Measurements from ENCODE around the gene COX19. TPM values are rescaled to one million over a fixed set of nuclear protein-coding genes. Genes with fewer than 3 reads are reported as not detected.

Gene COX19
- total RNA-seq, 1 experiment from 2014 or later, result 11.6 TPM

- BruUV-seq (replicated peaks), result no TSS peak
- H3K79me2 ChIP-seq (ENCODE audit: low read length), result no peaks in the 10 kb centered on the region
- no peak overlapping the region for H3K4me3 ChIP-seq (ENCODE audit: low read length)
- intact Hi-C loops (cut with micrococcal nuclease), result no loop called here
- no peak for ATAC-seq
- DNase-seq, result no peak
- ChIA-PET CTCF (no interaction called here), POLR2A (ENCODE audit: unreplicated experiment) (no interaction called here)
- no peak overlapping the region for H2AFZ ChIP-seq (ENCODE audit: low read length)
- H3F3A ChIP-seq (ENCODE audit: low read length, unreplicated experiment), result no peaks in the 10 kb centered on the region
- no peak overlapping the region for H3K4me2 ChIP-seq (ENCODE audit: low read length)
- no peak overlapping the region for H3K27ac ChIP-seq (ENCODE audit: low read length)
- no peaks in the 10 kb centered on the region for H4K20me1 ChIP-seq (ENCODE audit: low read length)
- no peaks in the 10 kb centered on the region for H3K36me3 ChIP-seq (ENCODE audit: low read depth, low read length)
- H3K9me2 ChIP-seq (replicated peaks; ENCODE audit: low read length), result no peaks in the 10 kb centered on the region
- H3K9me3 ChIP-seq (ENCODE audit: low read length), result no peaks in the 10 kb centered on the region
- TF ChIP-seq CTCF (conservative IDR thresholded peaks at IDR 0.05; ENCODE audit: low read depth, low read length) (no peak), EZH2phosphoT487 (IDR thresholded peaks at IDR 0.05; ENCODE audit: borderline replicate concordance, low read length) (no peak), EZH2 (IDR thresholded peaks at IDR 0.05; ENCODE audit: low read length, unreplicated experiment) (no peak)
- H3K27me3 ChIP-seq (ENCODE audit: low read length), result no peaks in the 10 kb centered on the region
- no peaks in the 10 kb centered on the region for H3K4me1 ChIP-seq (ENCODE audit: insufficient read depth, low read length)
- no peak overlapping the region for H3K9ac ChIP-seq (ENCODE audit: low read length)
Observed at GRCh38 chr7:959271-959670, 16.1 kb downstream of the COX19 start.

GRCh38 chr7:958221-959200 lies 16.8 kb downstream of the COX19 start:
- Histone ChIP-seq H3K9ac (ENCODE audit: low read length) (no peak overlapping the region), H3K36me3 (ENCODE audit: low read depth, low read length) (no peaks in the 10 kb centered on the region), H3K79me2 (ENCODE audit: low read length) (no peaks in the 10 kb centered on the region), H3K27ac (ENCODE audit: low read length) (no peak overlapping the region), H4K20me1 (ENCODE audit: low read length) (no peaks in the 10 kb centered on the region), H3K4me3 (ENCODE audit: low read length) (no peak overlapping the region), H3F3A (ENCODE audit: low read length, unreplicated experiment) (no peaks in the 10 kb centered on the region), H3K4me1 (ENCODE audit: insufficient read depth, low read length) (no peaks in the 10 kb centered on the region), H3K4me2 (ENCODE audit: low read length) (no peak overlapping the region), H2AFZ (ENCODE audit: low read length) (no peak overlapping the region), H3K9me2 (replicated peaks; ENCODE audit: low read length) (no peaks in the 10 kb centered on the region), H3K27me3 (ENCODE audit: low read length) (no peaks in the 10 kb centered on the region), H3K9me3 (ENCODE audit: low read length) (no peaks in the 10 kb centered on the region)
- DNase-seq (no peak), ATAC-seq (no peak)
- no peak for TF ChIP-seq EZH2phosphoT487 (IDR thresholded peaks at IDR 0.05; ENCODE audit: borderline replicate concordance, low read length)
- no peak for TF ChIP-seq CTCF (conservative IDR thresholded peaks at IDR 0.05; ENCODE audit: low read depth, low read length)
- no peak for TF ChIP-seq EZH2 (IDR thresholded peaks at IDR 0.05; ENCODE audit: low read length, unreplicated experiment)
- CTCF ChIA-PET, result no interaction called here
- POLR2A ChIA-PET (ENCODE audit: unreplicated experiment), result no interaction called here
- intact Hi-C loops (cut with micrococcal nuclease), result no loop called here
- no TSS peak for BruUV-seq (replicated peaks)

Measured in PC-3 (cell line).